GM19193 (cell line): ENCODE measurements around the gene TMEM208.

Experiments
- POLR2A ChIP-seq: IDR thresholded peaks from 4 replicates; pipeline ENCODE4 v1.6.1; 2011; ENCODE audit not compliant: insufficient read depth, insufficient read length; ENCODE audit errors: extremely low read depth

TMEM208 gene

DNA sequence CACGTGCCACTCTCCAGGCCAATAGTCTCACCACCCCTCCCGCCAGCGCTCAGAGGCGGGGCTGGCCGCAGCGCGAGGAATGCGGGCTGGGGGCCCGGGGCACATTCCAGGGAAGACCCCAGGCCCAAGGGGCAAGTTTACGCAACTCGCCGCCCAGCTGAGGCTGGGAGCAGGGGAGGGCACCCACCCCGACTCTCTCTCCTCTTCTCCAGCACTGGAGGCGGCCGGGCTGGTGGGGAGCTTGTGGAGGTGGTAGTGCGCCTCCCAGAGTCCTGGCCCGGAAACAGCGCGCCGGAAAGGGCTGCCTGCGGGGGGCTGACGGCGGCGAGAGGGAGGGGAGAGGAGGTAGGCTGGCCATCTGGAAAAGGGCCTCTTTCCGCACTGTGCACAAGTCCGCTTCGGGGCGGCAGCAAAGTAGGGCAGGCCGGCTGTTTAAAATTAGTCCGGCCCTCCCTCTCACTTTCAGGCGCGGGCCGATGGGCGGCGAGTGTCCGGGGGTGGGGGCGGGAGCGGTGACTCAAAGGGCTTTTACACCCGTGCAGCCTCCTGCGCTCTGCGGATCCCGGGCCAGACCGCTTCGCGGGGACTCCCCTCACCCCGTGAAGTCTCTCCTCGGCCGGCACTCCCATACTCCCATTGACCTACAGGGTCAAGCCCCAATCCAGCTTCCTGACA lies 19.3 kb downstream of the TMEM208 start:
- TF ChIP-seq POLR2A: peak; percentile 58

DNA sequence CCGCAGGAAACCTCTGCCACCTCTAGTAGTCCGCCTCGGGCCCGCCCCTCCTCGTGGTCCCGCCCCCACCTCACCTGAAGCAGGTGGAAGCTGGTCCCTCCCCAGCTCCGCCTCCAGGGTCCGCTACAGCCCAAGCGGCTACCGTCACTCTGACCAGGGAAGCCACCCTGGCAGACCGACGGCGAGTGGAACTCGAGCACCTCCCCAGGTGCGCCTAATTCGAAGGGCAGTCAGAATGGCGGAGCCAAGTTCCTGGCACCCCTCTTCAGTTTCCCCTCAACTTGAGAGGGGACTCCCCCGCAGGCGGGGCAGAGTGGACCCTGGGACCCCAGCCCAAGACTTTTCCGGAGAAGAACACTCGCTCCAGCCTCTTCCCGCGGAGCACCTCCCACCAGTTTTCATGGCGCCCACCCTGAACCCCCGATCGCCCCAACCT lies 19.8 kb downstream of the TMEM208 start:
- no peak for TF ChIP-seq POLR2A

DNA sequence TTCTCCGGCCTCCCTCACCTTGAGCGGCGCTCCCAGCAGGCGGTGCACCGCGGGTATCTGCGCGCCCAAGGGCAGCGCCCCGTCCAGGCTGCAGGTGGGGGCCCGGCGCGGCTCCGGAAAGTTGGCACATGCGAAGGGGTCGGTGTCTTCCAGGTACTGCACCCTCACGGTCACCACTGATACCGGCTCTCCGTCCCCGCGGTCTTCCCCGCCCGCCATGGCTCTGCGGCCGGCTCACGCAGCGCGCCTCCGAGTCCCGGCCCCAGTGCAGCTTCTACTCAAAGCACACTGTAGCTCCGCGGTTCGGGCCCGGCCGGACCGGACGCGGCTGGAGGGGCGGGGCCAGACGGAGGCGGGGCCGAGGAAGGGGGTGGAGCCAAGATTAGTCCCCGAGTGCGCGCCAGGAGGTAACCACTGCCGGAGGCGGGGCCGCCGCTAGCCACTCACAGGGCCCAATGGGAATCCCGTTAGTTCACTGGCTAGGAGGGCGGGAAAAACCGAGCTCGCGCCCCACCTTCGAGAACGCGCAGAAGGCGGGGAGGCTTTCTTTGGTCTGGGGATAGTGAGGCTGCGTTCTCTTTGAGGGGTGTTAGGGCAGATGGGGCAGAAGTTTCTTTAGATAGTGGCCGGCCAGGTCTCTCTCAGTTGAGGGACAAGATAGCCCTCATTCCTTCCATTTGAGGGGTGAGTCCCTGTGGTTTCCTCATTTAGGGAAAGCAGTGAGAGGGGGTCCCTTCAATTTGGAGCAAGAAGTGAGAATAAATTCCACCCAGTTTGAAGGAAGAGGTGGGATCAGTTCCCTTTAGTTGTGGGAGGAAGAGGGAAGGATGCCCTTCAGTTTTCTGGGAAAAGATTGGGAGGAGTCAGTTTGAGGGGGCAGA lies 20.5 kb downstream of the TMEM208 start, which contains the start of gene FHOD1:
FHOD1 (minus strand) TSS at position 290 of the 881 bp plus-strand sequence; CDS start at position 219, 71 bp downstream.
- peak; percentile 77 for TF ChIP-seq POLR2A

DNA sequence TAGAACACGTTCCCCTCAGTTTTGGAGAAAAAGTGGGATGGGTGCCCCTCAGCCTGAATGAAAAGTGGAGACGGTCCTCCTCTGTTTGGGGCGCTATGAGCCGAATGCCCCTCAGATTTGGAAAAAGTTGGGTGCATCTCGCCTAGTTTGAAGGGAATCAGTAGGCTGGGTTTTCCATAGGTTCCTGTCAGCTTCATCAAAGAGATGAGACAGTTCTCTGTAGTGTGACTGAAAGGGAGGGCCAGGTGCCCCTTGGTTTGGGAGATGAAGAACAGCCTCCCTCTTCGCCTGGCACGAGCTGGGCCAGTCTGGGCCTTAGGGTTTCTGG lies 21.1 kb downstream of the TMEM208 start:
- TF ChIP-seq POLR2A: no peak

DNA sequence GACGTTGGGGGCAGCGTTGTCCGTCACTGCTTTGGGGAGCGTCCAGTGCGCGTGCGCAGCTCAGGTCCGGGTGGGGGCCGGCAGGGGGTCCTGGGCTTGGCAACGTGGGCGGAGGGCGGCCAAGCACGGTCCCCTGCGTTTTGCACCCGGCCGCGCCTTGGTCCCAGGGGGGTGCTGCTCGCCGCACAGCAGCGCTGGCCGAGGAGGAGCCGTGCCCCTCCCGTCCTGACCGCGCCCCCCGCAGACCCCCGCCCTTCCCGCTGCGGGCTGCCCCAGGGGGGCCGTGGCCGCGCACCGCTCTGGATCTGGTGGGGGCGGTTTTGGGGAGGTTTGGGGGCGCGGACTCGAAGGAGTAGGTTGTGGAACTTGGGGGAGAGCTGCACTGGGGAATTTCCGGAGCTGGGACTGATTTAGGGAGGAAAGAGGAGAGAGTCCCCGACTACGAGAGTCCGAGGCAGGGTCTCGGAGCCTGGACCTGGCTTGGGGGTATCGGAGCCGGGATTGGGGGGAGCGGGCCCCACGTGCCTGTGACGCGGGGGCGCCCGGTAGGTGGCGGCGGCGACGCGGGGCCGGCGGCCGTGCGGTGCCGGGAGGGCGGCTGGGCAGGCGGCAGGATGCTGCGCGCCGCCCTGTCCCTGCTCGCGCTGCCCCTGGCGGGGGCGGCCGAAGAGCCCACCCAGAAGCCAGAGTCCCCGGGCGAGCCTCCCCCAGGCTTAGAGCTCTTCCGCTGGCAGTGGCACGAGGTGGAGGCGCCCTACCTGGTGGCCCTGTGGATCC lies 21.7 kb downstream of the TMEM208 start, which contains the start of gene SLC9A5:
SLC9A5 (plus strand) TSS at position 579 of the 777 bp plus-strand sequence; CDS start at position 615, 36 bp downstream.
- peak; percentile 17 for TF ChIP-seq POLR2A

DNA sequence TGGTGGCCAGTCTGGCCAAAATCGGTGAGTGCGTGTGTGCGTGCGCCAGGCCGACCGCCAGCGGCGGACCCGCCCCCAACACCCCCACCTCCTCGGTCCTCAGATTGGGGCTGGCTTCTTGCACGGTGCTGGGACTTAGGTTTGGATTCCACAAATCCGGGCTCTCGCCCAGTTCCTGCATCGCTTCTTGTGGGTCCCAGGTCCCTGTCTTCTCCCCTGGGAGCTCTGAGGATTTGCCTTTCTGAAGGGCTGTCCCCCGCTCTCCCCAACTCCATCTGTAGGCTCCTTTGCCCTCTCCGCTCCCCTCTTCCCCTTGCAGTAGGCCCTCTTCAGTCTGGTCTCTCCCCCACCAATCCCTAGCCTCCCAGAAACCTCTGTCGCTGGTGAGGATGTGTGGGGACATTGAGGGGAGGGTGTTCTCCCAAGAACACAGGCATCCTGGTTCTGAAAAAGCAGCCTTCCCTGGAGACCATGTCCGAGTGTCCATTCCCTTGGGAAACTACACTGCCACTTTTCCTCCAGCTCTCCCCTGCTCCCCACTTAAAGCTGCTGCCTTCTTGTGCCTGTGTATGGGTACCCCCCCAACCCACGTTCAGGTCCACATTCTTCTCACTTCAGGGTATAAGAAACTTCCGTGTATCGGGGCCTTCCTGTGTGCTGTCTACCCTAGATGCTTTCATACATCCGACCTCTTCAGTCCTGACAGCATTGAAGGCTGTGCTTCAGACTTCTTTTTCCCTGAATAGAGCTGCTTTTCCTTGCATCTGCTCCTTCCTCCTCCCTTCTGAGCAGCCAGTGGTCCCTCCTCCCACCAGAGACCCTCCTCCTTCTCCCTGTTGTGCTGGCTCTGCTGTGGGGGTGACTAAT lies 22.5 kb downstream of the TMEM208 start:
- TF ChIP-seq POLR2A: no peak

DNA sequence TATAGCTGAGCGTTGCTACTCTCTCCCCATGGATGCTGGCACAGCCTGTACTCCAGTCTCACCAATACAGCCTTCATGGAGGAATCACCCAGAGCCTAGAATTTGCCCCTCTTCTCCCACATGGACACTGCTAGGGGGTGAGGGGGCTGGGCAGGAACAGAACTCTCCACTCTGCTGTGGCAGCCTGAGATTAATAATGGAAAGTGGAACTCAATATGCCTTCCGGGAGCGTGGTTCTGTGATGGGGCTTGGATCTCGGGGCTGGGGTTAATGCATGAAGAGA lies 23.1 kb downstream of the TMEM208 start:
- TF ChIP-seq POLR2A: no peak

DNA sequence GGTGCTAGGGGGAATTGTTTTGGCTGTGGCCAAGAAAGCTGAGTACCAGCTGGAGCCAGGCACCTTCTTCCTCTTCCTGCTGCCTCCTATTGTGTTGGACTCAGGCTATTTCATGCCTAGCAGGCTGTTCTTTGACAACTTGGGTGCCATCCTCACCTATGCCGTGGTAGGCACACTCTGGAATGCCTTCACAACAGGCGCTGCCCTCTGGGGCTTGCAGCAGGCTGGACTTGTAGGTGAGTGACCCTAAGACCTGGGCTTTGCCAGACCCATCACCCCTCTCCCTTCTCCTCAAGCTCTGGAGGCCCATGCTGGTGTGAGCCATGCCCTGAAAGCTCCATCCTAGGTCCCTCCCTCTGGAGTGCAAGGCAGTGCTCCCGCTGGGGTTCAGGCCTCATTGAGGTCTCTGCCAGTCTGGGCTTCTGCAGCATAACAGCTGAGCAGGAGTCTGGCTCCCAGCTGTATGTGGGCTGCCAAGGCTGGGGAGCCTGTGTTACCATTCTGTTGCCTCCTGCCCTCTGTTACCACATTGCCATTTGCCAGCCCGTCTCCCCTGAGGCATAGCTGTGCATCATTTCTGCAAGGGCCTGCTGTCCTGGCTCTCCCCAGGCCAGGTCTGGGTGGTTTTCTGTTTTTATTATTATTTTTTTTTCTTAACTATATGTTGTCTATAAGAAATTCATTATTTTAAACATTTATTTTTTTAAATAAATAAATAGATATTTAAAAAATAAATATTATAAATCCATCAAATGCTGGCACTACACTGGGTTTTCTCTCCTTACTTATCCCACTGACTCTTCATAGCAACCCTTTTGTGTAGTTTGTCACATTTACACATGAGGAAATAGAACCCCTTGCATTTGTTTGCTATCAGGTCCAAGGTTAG lies 25.9 kb downstream of the TMEM208 start:
- TF ChIP-seq POLR2A: no peak

DNA sequence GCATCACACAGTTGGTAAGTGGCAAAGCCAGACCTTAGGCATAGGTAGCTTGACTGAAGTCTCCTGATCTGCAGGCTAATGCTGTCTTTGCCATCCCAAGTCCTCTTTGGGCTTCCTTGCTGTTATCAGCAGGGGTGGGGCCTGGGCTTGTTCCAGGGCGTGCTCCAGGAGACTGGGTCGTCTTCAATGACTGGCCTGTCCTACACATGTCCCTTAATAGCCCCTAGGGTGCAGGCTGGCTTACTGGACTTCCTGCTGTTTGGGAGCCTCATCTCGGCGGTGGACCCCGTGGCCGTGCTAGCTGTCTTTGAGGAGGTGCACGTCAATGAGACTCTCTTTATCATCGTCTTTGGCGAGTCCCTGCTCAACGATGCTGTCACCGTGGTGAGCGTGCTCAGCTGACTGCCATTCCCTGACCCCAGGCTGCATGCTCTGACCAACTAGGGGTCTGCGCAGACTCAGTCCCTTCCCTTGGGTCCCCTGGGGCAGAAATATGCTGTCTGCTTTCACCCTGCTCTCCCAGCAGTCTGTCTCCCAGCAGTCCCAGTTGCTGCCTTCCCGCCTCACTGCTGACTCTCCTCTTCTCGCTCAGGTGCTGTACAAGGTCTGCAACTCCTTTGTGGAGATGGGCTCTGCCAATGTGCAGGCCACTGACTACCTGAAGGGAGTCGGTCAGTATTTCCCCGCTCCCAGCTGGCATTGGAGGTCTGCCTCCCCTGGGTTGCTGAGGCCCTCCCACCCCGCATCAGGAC lies 28.0 kb downstream of the TMEM208 start:
- no peak for TF ChIP-seq POLR2A

DNA sequence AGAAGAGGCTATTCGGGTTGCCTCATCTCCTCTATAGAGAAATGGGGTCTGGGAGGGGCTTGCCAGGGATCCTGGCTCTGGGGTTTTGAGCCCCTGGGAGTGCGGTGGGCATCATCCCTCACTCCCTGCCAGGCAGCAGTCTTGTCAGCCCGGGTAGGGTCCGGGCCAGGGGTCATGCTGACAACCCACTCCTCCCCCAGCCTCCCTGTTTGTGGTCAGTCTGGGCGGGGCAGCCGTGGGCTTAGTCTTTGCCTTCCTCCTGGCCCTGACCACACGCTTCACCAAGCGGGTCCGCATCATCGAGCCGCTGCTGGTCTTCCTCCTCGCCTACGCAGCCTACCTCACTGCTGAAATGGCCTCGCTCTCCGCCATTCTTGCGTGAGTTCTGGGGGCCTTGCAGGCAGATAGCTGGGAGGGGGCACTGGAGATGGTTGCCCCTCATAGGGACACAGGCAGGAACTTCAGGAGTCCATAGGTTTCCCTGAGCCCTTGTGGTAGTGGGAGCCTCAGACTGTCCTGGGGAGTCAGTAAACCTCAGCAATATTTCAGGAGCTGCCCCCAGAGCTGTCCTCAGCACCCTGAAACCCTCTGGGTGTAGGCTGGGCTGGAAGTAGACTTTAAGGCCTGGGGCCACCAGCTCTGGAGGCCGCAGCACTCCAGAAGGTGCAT lies 28.8 kb downstream of the TMEM208 start:
- no peak for TF ChIP-seq POLR2A

DNA sequence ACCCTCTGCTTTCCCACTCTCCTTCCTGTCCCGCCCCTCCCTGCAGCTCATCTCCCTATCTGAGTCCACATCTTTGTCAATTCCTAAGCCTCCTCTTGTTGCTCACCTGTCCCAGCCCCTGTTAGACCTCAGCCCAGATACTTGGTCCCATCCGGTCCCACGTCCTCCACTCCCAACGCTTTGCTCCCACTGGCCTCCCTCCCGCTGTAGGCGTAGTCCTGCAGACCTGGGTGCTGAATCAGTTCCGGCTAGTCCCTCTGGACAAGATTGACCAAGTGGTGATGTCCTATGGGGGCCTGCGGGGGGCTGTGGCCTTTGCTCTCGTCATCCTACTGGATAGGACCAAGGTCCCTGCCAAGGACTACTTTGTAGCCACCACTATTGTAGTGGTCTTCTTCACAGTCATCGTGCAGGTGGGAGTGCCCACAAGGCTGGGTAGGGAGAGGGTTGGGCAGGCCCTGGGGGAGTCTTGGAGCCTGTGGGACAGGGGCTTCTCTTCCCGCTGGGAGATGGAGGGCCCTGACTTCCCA lies 29.8 kb downstream of the TMEM208 start:
- no peak for TF ChIP-seq POLR2A
